ENCODE results near the gene RABL2B. TPM values are rescaled to one million over a fixed set of nuclear protein-coding genes. Genes with fewer than 3 reads are reported as not detected.

RABL2B gene
- total RNA-seq, 1 experiment from 2014 or later = 36.7 TPM

DNA sequence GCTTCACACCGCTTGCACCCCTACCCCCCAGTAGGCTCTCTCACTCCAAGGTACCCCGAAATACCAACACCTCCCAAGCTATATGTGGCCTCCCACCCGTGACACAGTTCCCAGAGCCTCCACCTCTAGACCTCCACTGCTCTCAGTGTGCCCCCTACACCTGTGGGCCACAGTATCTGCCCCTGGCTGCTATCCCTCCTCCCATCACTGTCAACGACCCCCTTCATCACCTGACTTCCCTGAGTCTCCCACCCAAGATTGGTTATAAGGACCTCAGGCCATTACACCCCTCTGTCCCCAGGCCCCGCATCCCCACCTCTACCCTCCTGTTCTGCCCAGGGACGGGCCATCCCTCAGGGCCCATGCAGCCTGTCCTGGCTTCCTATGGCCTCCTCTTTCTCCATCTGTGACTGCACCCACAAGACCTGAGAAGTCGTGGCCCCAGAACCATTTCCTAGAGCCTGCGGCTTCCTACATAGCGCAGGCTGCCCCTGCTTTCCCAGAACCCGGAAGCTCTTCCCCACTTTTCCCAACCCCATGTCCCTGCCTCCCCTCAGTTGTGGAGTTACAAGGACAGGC is 44.7 kb downstream of the RABL2B start:
- ChIA-PET POLR2A (no interaction called here), RAD21 (ENCODE audit: low non-redundant PET in 1 of 2, low total read pairs in 2 of 2, uncharacterized antibody in 2 of 2, unreplicated experiment in 2 of 2) (no interaction called here), CTCF (no interaction called here)
- H3K79me2 ChIP-seq (ENCODE audit: insufficient read depth, low read length) = no peaks in the 10 kb centered on the region
- no peak overlapping the region for H3K4me3 ChIP-seq (replicated peaks in 1 of 2; ENCODE audit: low read depth in 1 of 2, low read length in 2 of 2)
- no peaks in the 10 kb centered on the region for H3K27me3 ChIP-seq (ENCODE audit: insufficient read depth, low read length)
- H3K4me1 ChIP-seq (ENCODE audit: control insufficient read depth in 1 of 2, insufficient read depth in 2 of 2, low read length in 2 of 2) = no peaks in the 10 kb centered on the region
- no peak overlapping the region for H3K27ac ChIP-seq (ENCODE audit: low read depth, low read length)
- no peaks in the 10 kb centered on the region for H3K36me3 ChIP-seq (ENCODE audit: control insufficient read depth in 1 of 2, insufficient read depth in 2 of 2, low read length in 2 of 2)
- BruUV-seq (replicated peaks) = no TSS peak
- DNase-seq (ENCODE audit: low read depth, low spot score) (no peak), ATAC-seq (no peak)
- H3K9ac ChIP-seq (ENCODE audit: low read length) = no peak overlapping the region
- no peaks in the 10 kb centered on the region for H3K9me2 ChIP-seq (ENCODE audit: insufficient read depth)
- no peaks in the 10 kb centered on the region for H4K20me1 ChIP-seq (ENCODE audit: insufficient read depth)
- intact Hi-C loops (cut with micrococcal nuclease) = no loop called here
- H3K9me3 ChIP-seq (ENCODE audit: control insufficient read depth in 1 of 2, insufficient read depth in 1 of 2, low read depth in 1 of 2, low read length in 2 of 2) = no peaks in the 10 kb centered on the region
- H3K4me2 ChIP-seq (ENCODE audit: low read length) = no peak overlapping the region
- H2AFZ ChIP-seq (ENCODE audit: low read depth, low read length, poor library complexity, severe bottlenecking) = no peak overlapping the region
- no peak for TF ChIP-seq ZNF274 (IDR thresholded peaks at IDR 0.05; ENCODE audit: low read depth, low read length)

DNA sequence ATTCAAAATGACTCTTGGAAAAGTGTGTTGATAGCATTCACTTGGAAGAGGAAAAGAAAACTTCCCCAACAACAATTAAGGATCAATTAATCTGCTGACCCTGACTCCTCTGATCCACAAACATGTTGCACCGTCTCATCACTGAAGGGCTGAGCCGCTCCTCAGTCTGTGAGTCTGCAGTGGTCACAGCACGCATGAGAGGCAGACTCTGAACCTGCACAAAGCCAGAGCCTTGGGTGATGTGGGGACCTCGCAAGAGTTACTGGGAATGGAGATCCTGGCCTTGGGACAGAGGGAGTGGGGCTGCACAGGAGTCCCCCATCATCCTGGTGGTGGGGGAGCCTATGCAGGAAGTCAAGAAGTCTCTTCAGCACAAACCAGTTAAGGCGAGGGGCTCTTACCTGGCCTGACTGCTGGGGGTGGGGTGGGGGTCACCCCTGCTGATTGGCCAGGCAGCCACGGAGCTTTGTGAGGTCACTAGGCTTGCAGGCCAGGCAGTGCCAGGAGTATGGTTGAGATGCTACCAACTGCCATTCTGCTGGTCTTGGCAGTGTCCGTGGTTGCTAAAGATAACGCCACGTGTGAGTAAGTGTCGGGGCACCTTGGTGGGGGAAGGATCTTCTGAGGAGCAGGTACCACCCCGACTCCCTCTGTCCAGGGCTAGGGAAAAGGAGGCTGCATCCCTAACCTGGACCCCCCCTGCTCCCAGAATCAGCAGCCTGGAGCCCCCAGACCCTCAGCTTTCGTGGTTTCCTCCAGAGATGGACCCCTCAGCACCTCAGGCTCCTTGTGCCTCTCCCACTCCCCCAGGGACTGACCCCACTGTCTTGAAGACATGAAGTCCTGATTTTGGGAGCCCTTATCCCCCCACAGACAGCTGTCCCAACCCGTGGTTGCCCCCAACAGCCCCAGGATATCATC is 45.4 kb downstream of the RABL2B start, which contains the start of gene ACR:
Gene ACR, plus strand, starts transcription at position 477 of the 921 bp plus-strand sequence. Its CDS starts 32 bp downstream, at position 509.
- DNase-seq (ENCODE audit: low read depth, low spot score) = no peak
- no TSS peak for BruUV-seq (replicated peaks)
- RAD21 ChIA-PET (ENCODE audit: low non-redundant PET in 1 of 2, low total read pairs in 2 of 2, uncharacterized antibody in 2 of 2, unreplicated experiment in 2 of 2) = no interaction called here

More for the DNA sequence above, 45.4 kb downstream of the RABL2B start, which contains the start of gene ACR:
- Histone ChIP-seq H3K9ac (ENCODE audit: low read length) (no peak within 1 kb of the TSS), H4K20me1 (ENCODE audit: insufficient read depth) (no peaks in the 10 kb centered on the region), H3K27me3 (ENCODE audit: insufficient read depth, low read length) (no peaks in the 10 kb centered on the region), H3K9me3 (ENCODE audit: control insufficient read depth in 1 of 2, insufficient read depth in 1 of 2, low read depth in 1 of 2, low read length in 2 of 2) (no peaks in the 10 kb centered on the region), H3K79me2 (ENCODE audit: insufficient read depth, low read length) (no peaks in the 10 kb centered on the region), H3K4me1 (ENCODE audit: control insufficient read depth in 1 of 2, insufficient read depth in 2 of 2, low read length in 2 of 2) (no peaks in the 10 kb centered on the region), H3K4me2 (ENCODE audit: low read length) (no peak within 1 kb of the TSS), H3K4me3 (replicated peaks in 1 of 2; ENCODE audit: low read depth in 1 of 2, low read length in 2 of 2) (no peak within 1 kb of the TSS), H2AFZ (ENCODE audit: low read depth, low read length, poor library complexity, severe bottlenecking) (no peak within 1 kb of the TSS), H3K27ac (ENCODE audit: low read depth, low read length) (no peak within 1 kb of the TSS), H3K9me2 (ENCODE audit: insufficient read depth) (no peaks in the 10 kb centered on the region), H3K36me3 (ENCODE audit: control insufficient read depth in 1 of 2, insufficient read depth in 2 of 2, low read length in 2 of 2) (no peaks in the 10 kb centered on the region)
- TF ChIP-seq TCF7L2 (IDR thresholded peaks at IDR 0.05; ENCODE audit: borderline replicate concordance, extremely low read depth, insufficient read depth, insufficient read length) = no peak
- TF ChIP-seq ZBTB33 (IDR thresholded peaks at IDR 0.05; ENCODE audit: extremely low read depth, insufficient replicate concordance, low read length) = no peak
- no peak for TF ChIP-seq YY1 (IDR thresholded peaks at IDR 0.05; ENCODE audit: extremely low read depth, insufficient replicate concordance, low read depth, low read length)
- TF ChIP-seq CBX3 (IDR thresholded peaks at IDR 0.05; ENCODE audit: low read depth) = no peak
- no peak for TF ChIP-seq ZNF274 (IDR thresholded peaks at IDR 0.05; ENCODE audit: low read depth, low read length)
- no peak for TF ChIP-seq SRF (IDR thresholded peaks at IDR 0.05; ENCODE audit: low read depth)
- no peak for TF ChIP-seq EZH2phosphoT487 (IDR thresholded peaks at IDR 0.05; ENCODE audit: borderline replicate concordance)
- TF ChIP-seq, protein P1, sequence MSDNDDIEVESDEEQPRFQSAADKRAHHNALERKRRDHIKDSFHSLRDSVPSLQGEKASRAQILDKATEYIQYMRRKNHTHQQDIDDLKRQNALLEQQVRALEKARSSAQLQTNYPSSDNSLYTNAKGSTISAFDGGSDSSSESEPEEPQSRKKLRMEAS (IDR thresholded peaks at IDR 0.05) = no peak
- no peak for TF ChIP-seq JUND (IDR thresholded peaks at IDR 0.05)
- TF ChIP-seq POLR2AphosphoS5 (IDR thresholded peaks at IDR 0.05; ENCODE audit: low read depth, low read length) = no peak
- no peak for TF ChIP-seq ZFX (IDR thresholded peaks at IDR 0.05)
- TF ChIP-seq POLR2A (IDR thresholded peaks at IDR 0.05; ENCODE audit: borderline replicate concordance, extremely low read depth, insufficient read depth, insufficient read length) = no peak
- TF ChIP-seq EGR1 (IDR thresholded peaks at IDR 0.05; ENCODE audit: low read depth) = no peak
- TF ChIP-seq ELF1 (IDR thresholded peaks at IDR 0.05; ENCODE audit: borderline replicate concordance, low read depth) = no peak
- TF ChIP-seq CEBPB (IDR thresholded peaks at IDR 0.05; ENCODE audit: low read depth) = no peak
- TF ChIP-seq ATF3 (IDR thresholded peaks at IDR 0.05) = no peak
- no peak for TF ChIP-seq SIN3A (IDR thresholded peaks at IDR 0.05; ENCODE audit: low read depth)
- no peak for ATAC-seq
- intact Hi-C loops (cut with micrococcal nuclease) = no loop called here
- ChIA-PET POLR2A (no interaction called here), CTCF (no interaction called here)
